Trophoblast cell (in vitro differentiated cells and primary cell): Measurements from ENCODE around the gene ATP8A2.

Experiments used
- DNase-seq, 2 donors: peaks; one replicate each; pipeline ENCODE4 v3.0.0-alpha.2; 2016
- H2AFZ ChIP-seq: 2 replicates; pipeline ENCODE4 v1.6.1; 2013; ENCODE audit warnings: low read length, moderate library complexity, mild to moderate bottlenecking; ENCODE audit not compliant: insufficient read depth, poor library complexity
- H2AK5ac ChIP-seq: 2 replicates; pipeline ENCODE4 v1.6.1; 2013; ENCODE audit warnings: mild to moderate bottlenecking, low read length
- H2BK120ac ChIP-seq: 2 replicates; pipeline ENCODE4 v1.6.1; 2013; ENCODE audit warnings: low read length, mild to moderate bottlenecking, moderate library complexity; ENCODE audit not compliant: insufficient read depth, poor library complexity
- H2BK12ac ChIP-seq: 2 replicates; pipeline ENCODE4 v1.6.1; 2013; ENCODE audit warnings: mild to moderate bottlenecking, low read length, moderate library complexity
- H2BK5ac ChIP-seq: 2 replicates; pipeline ENCODE4 v1.6.1; 2013; ENCODE audit warnings: low read length, low read depth, moderate library complexity, mild to moderate bottlenecking; ENCODE audit not compliant: poor library complexity
- H3K14ac ChIP-seq: 2 replicates; pipeline ENCODE4 v1.6.1; 2013; ENCODE audit warnings: mild to moderate bottlenecking, low read length
- H3K18ac ChIP-seq: 2 replicates; pipeline ENCODE4 v1.6.1; 2013; ENCODE audit warnings: mild to moderate bottlenecking, low read length
- H3K23ac ChIP-seq: 2 replicates; pipeline ENCODE4 v1.6.1; 2013; ENCODE audit warnings: low read length
- H3K27ac ChIP-seq: 2 replicates; pipeline ENCODE4 v1.5.1; 2013; ENCODE audit warnings: low read depth, mild to moderate bottlenecking, inconsistent platforms, low read length, moderate library complexity
- H3K27me3 ChIP-seq: 2 replicates; pipeline ENCODE4 v1.6.1; 2013; ENCODE audit warnings: inconsistent platforms, mild to moderate bottlenecking, low read length, moderate library complexity; ENCODE audit not compliant: insufficient read depth
- H3K36me3 ChIP-seq, 2 experiments: 1 replicate in 1 of 2; 2 replicates in 1 of 2; pipeline ENCODE4 v1.6.1; 2013; ENCODE audit warnings: low read length in 2 of 2, mild to moderate bottlenecking in 2 of 2, moderate library complexity in 1 of 2; ENCODE audit not compliant: insufficient read depth in 2 of 2, control insufficient read depth in 1 of 2
- H3K4ac ChIP-seq: 2 replicates; pipeline ENCODE4 v1.6.1; 2013; ENCODE audit warnings: low read depth, mild to moderate bottlenecking, low read length, moderate library complexity
- H3K4me1 ChIP-seq, 2 experiments: 1 replicate in 1 of 2; 2 replicates in 1 of 2; pipeline ENCODE4 v1.6.1; 2013; ENCODE audit warnings: low read length in 2 of 2, mild to moderate bottlenecking in 2 of 2, moderate library complexity in 1 of 2; ENCODE audit not compliant: insufficient read depth in 2 of 2, control insufficient read depth in 1 of 2
- H3K4me2 ChIP-seq: 2 replicates; pipeline ENCODE4 v1.6.1; 2013; ENCODE audit warnings: inconsistent platforms, mild to moderate bottlenecking, low read length, moderate library complexity
- H3K4me3 ChIP-seq: 2 replicates; pipeline ENCODE4 v1.5.1; 2013; ENCODE audit warnings: mild to moderate bottlenecking, low read depth, low read length, inconsistent platforms
- H3K79me1 ChIP-seq: one replicate; pipeline ENCODE4 v1.6.1; 2013; ENCODE audit warnings: low read length
- H3K79me2 ChIP-seq: 2 replicates; pipeline ENCODE4 v1.6.1; 2013; ENCODE audit warnings: low read length, mild to moderate bottlenecking; ENCODE audit not compliant: control insufficient read depth, insufficient read depth, poor library complexity
- H3K9ac ChIP-seq: 2 replicates; pipeline ENCODE4 v1.6.1; 2013; ENCODE audit warnings: mild to moderate bottlenecking, low read length
- H3K9me3 ChIP-seq: 2 replicates; pipeline ENCODE4 v1.6.1; 2013; ENCODE audit warnings: low read depth, mild to moderate bottlenecking, control low read depth, inconsistent platforms, low read length; ENCODE audit not compliant: insufficient read depth
- H4K12ac ChIP-seq: 2 replicates; pipeline ENCODE4 v1.6.1; 2013; ENCODE audit warnings: low read depth, mild to moderate bottlenecking, low read length, moderate library complexity
- H4K8ac ChIP-seq: 2 replicates; pipeline ENCODE4 v1.6.1; 2013; ENCODE audit warnings: low read depth, mild to moderate bottlenecking, low read length, moderate library complexity
- H4K91ac ChIP-seq: one replicate; pipeline ENCODE4 v1.6.1; 2013; ENCODE audit warnings: low read depth, mild to moderate bottlenecking, low read length, moderate library complexity
- WGBS: extraction: QIAGEN DNeasy Blood & Tissue Kit; methylation state at CpG from one replicate; pipeline ENCODE4 v1.1.7; 2013; ENCODE audit warnings: missing lambda C conversion rate; ENCODE audit not compliant: insufficient read length, insufficient coverage; ENCODE audit errors: extremely low coverage; 5-methylcytosine and 5-hydroxymethylcytosine counted together

Gene ATP8A2

DNA sequence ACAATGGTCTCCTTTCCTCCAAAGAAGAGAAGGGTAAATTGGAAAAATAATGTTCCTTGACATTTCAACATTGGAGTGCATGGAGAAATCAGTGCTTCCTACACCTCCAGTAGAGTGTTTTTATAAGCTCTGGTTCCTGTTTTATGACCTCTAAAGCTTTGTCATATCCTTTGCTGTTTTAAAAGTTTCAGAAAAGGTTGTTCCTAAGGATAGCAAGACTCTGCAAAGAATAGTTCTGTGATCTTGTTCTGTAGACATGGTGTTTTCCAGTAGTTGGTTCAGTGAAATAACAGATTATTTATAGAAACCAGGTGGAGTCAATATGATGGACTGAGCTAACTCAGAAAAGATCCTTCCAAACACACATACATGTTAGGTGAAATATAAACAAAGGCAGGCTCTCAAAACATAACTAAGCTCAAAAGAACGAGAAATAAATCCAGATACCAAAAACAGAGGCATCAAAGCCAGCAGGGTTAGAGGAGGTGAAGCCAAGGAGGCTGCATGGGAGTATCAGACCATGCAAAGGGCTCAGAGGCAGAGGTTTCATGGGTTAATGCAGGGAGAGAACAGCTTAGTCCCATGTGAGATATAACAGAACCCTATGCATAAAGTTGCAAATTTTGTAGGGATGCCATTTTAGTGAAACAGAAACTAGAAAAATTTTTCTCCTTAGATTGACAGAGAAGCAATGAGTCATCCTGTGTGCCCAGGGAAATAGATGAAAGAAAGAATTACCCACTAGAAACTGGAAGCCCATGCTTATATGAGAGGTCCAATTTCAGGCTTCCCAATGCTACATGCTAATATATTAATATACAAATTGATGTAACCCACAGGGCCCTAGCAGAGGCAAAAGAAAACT is 635.7 kb downstream of the ATP8A2 start:
- WGBS = no CpG with 5 or more reads among the region's 1 CpG
- Histone ChIP-seq H2BK120ac (no peak overlapping the region), H2BK12ac (no peak overlapping the region), H2BK5ac (no peak overlapping the region), H3K79me1 (no peaks in the 10 kb centered on the region), H3K23ac (no peak overlapping the region), H3K36me3 (no peaks in the 10 kb centered on the region), H3K4me2 (no peak overlapping the region), H3K9me3 (no peaks in the 10 kb centered on the region), H4K12ac (no peak overlapping the region), H3K4me1 (no peaks in the 10 kb centered on the region), H3K27ac (no peak overlapping the region), H3K27me3 (no peaks in the 10 kb centered on the region), H2AFZ (no peak overlapping the region), H2AK5ac (no peak overlapping the region), H4K8ac (no peak overlapping the region), H3K4me3 (no peak overlapping the region), H3K14ac (no peak overlapping the region), H3K9ac (no peak overlapping the region), H4K91ac (no peak overlapping the region), H3K4ac (no peak overlapping the region), H3K18ac (no peak overlapping the region), H3K79me2 (no peaks in the 10 kb centered on the region)
- peak in 1 of 2 donors; percentile 1 for DNase-seq

- Histone ChIP-seq H3K23ac (peak overlapping the region; percentile 14), H2AK5ac (no peak overlapping the region), H2AFZ (no peak overlapping the region), H4K8ac (no peak overlapping the region), H3K79me1 (no peaks in the 10 kb centered on the region), H4K12ac (no peak overlapping the region), H3K27me3 (no peaks in the 10 kb centered on the region), H3K4me2 (no peak overlapping the region), H3K79me2 (no peaks in the 10 kb centered on the region), H3K36me3 (no peaks in the 10 kb centered on the region), H3K4me1 (no peaks in the 10 kb centered on the region), H3K4ac (no peak overlapping the region), H4K91ac (no peak overlapping the region), H2BK120ac (no peak overlapping the region), H2BK12ac (no peak overlapping the region), H3K4me3 (no peak overlapping the region), H3K27ac (no peak overlapping the region), H3K9ac (no peak overlapping the region), H3K18ac (no peak overlapping the region), H3K14ac (no peak overlapping the region), H2BK5ac (no peak overlapping the region), H3K9me3 (no peaks in the 10 kb centered on the region)
- no peak for DNase-seq
- no CpG with 5 or more reads among the region's 13 CpGs for WGBS
These were observed 638.9 kb downstream of the ATP8A2 start for GRCh38 chr13:26010487-26011207.

GRCh38 chr13:26011208-26011573 is 639.4 kb downstream of the ATP8A2 start:
- no CpG with 5 or more reads among the region's 4 CpGs for WGBS
- Histone ChIP-seq H3K79me2 (no peaks in the 10 kb centered on the region), H2BK12ac (no peak overlapping the region), H2AFZ (no peak overlapping the region), H3K9ac (no peak overlapping the region), H3K36me3 (no peaks in the 10 kb centered on the region), H3K18ac (no peak overlapping the region), H2BK120ac (no peak overlapping the region), H4K12ac (no peak overlapping the region), H3K23ac (no peak overlapping the region), H3K14ac (no peak overlapping the region), H3K4me2 (no peak overlapping the region), H3K4ac (no peak overlapping the region), H4K8ac (no peak overlapping the region), H3K27me3 (no peaks in the 10 kb centered on the region), H3K4me1 (no peaks in the 10 kb centered on the region), H2BK5ac (no peak overlapping the region), H3K9me3 (no peaks in the 10 kb centered on the region), H3K4me3 (no peak overlapping the region), H3K79me1 (no peaks in the 10 kb centered on the region), H3K27ac (no peak overlapping the region), H4K91ac (no peak overlapping the region), H2AK5ac (no peak overlapping the region)
- DNase-seq = no peak

DNA sequence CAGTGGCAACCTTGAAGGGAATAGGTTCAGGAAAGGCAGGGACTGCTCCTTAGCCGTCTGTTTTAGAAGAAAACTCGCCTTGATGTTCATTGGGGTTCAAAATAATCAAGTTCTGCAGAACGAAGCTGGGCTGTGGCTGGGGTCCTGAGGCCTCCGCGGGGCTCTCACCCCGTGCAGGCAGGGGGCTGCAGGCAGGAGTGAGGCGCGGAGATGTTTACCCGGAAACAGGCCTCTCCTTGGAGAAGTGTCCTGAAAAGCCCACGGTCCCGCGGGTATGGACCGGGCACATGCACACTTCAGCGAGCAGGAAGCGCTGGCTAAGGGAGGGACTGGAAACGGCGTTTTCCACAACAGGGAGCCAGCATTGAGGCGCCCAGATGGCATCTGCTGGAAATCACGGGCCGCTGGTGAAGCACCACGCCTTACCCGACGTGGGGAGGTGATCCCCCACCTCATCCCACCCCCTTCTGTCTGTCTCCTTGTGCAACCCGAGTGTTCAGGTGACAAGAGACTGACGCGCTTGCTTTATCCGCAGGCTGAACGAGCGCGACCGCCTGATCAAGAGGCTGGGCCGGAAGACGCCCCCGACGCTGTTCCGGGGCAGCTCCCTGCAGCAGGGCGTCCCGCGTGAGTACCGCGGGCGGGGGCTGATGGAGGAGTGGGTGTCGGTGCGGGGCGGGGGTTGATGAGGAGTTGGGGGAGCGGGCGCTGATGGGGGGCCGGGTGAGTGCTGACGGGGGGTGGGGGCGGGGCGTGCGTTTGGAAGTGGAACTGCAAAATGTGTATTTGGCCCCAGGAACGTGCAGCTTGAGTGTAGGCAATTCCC is 640.4 kb downstream of the ATP8A2 start:
- H3K4ac ChIP-seq = no peak overlapping the region
- no peak overlapping the region for H2BK5ac ChIP-seq
- WGBS = no CpG with 5 or more reads among the region's 53 CpGs

More for the DNA sequence above, 640.4 kb downstream of the ATP8A2 start:
- Histone ChIP-seq H3K9ac (no peak overlapping the region), H3K36me3 (no peaks in the 10 kb centered on the region), H3K14ac (no peak overlapping the region), H3K27me3 (no peaks in the 10 kb centered on the region), H3K79me2 (no peaks in the 10 kb centered on the region), H3K4me3 (no peak overlapping the region), H3K18ac (no peak overlapping the region), H2AFZ (no peak overlapping the region), H4K12ac (no peak overlapping the region), H3K9me3 (no peaks in the 10 kb centered on the region), H2BK120ac (no peak overlapping the region), H2BK12ac (no peak overlapping the region), H2AK5ac (no peak overlapping the region), H3K27ac (no peak overlapping the region), H3K23ac (no peak overlapping the region), H4K91ac (no peak overlapping the region), H3K79me1 (no peaks in the 10 kb centered on the region), H4K8ac (no peak overlapping the region), H3K4me1 (no peaks in the 10 kb centered on the region), H3K4me2 (no peak overlapping the region)
- DNase-seq = no peak
